Smooth muscle cell (in vitro differentiated cells): Measurements from ENCODE around the gene RBM19. TPM values are rescaled to one million over a fixed set of nuclear protein-coding genes. Genes with fewer than 3 reads are reported as not detected.

Source experiments
- DNase-seq: peaks from one replicate; lab custom pipeline; 2025; ENCODE audit not compliant: unreplicated experiment; lab: John Stamatoyannopoulos, UW
- H2AFZ ChIP-seq: fragments of 200-600 bp; sonication (generic); 2 replicates; pipeline ENCODE4 v1.6.0; 2016; ENCODE audit warnings: antibody characterized with exemption, low read depth, mild to moderate bottlenecking
- H3F3A ChIP-seq: fragments of 200-600 bp; sonication (generic); 2 replicates; pipeline ENCODE4 v1.6.0; 2017; ENCODE audit warnings: antibody characterized with exemption, low read depth
- H3K27ac ChIP-seq: fragments of 200-600 bp; sonication (generic); 2 replicates; pipeline ENCODE4 v1.5.1; 2016; ENCODE audit warnings: low read depth, mild to moderate bottlenecking
- H3K27me3 ChIP-seq: fragments of 200-600 bp; sonication (generic); 2 replicates; pipeline ENCODE4 v1.6.1; 2016; ENCODE audit warnings: low read depth, mild to moderate bottlenecking
- H3K36me3 ChIP-seq: fragments of 200-600 bp; sonication (generic); 2 replicates; pipeline ENCODE4 v1.5.1; 2016; ENCODE audit warnings: low read depth
- H3K4me1 ChIP-seq: fragments of 200-600 bp; sonication (generic); 2 replicates; pipeline ENCODE4 v1.5.1; 2016; ENCODE audit warnings: low read depth
- H3K4me2 ChIP-seq: fragments of 200-600 bp; sonication (generic); 2 replicates; pipeline ENCODE4 v1.6.0; 2016; ENCODE audit warnings: mild to moderate bottlenecking
- H3K4me3 ChIP-seq: fragments of 200-600 bp; sonication (generic); 2 replicates; pipeline ENCODE4 v1.5.1; 2016; ENCODE audit warnings: mild to moderate bottlenecking
- H3K79me2 ChIP-seq: fragments of 200-600 bp; sonication (generic); 2 replicates; pipeline ENCODE4 v1.6.0; 2016; ENCODE audit warnings: low read depth, mild to moderate bottlenecking
- H3K9ac ChIP-seq: fragments of 200-600 bp; sonication (generic); 2 replicates; pipeline ENCODE4 v1.6.0; 2016; ENCODE audit warnings: low read depth
- H3K9me3 ChIP-seq: fragments of 200-600 bp; sonication (generic); replicated peaks from 2 replicates; pipeline ENCODE4 v1.5.1; 2016; ENCODE audit warnings: low read depth
- H4K20me1 ChIP-seq: fragments of 200-600 bp; sonication (generic); 2 replicates; pipeline ENCODE4 v1.6.0; 2016; ENCODE audit warnings: low read depth
- WGBS: methylation state at CpG from one replicate; pipeline ENCODE4 v1.1.7; 2016; ENCODE audit warnings: low lambda C conversion rate; 5-methylcytosine and 5-hydroxymethylcytosine counted together
- polyA plus RNA-seq: library from polyadenylated mRNA; unstranded; fragments of >200 nt; fragmentation: Nextera tagmentation; extraction: Ambion mirVana; gene quantifications from 2 replicates; pipeline ENCODE4 v1.2.1, GENCODE V29; 2016
- total RNA-seq: library from RNA; depleted of rRNA; stranded (reverse); fragments of >200 nt; gene quantifications from 2 replicates; pipeline ENCODE4 v1.2.3, GENCODE V29; 2014
- TF ChIP-seq, protein P1 (sequence below): fragments of 200-600 bp; sonication (generic); IDR thresholded peaks from 2 replicates; pipeline ENCODE4 v1.5.1; 2017; ENCODE audit warnings: borderline replicate concordance, mild to moderate bottlenecking, antibody characterized with exemption; ENCODE audit not compliant: insufficient read depth, poor library complexity, severe bottlenecking

The RBM19 gene
- total and polyA plus RNA-seq, 2 experiments from 2014 or later: 12.8 to 15.9 TPM

DNA sequence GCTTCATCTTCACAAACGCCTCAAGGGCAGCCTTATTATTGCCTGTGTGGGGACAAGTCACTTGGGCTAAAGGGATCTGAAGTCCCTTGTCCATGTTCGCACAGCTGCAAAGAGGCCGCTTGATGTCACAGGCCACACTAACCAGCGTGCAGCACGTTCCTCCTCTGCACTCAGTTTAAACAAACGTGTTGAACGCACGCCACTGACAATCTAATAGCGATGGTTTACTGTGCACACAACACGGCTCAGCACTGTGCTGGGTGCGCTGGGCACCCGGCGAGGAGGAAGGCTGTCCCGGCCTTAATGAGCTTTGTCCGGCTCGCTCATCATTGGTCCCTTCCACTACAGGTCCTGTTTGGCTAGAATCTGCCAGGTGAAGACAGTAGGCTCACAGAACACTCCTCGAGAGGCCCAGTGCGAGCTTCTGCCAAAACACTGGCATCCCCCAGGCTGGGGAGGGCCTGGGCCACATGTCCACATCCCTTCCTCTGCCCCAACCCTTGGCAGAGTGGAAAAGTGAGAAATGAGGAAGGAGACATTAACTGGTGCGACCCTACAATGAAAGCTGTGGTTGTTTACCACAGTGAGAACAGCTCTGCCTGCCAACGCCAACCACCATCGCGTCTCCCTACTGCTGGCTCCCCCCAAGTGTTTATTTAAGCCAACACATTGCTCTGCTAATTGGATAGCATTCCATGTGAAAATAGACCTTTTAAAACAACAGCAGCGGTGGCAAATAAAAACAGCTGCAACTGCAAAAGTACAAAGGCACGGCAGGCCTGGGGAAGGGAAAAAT is 113.2 kb downstream of the RBM19 start:
- TF ChIP-seq, protein P1, sequence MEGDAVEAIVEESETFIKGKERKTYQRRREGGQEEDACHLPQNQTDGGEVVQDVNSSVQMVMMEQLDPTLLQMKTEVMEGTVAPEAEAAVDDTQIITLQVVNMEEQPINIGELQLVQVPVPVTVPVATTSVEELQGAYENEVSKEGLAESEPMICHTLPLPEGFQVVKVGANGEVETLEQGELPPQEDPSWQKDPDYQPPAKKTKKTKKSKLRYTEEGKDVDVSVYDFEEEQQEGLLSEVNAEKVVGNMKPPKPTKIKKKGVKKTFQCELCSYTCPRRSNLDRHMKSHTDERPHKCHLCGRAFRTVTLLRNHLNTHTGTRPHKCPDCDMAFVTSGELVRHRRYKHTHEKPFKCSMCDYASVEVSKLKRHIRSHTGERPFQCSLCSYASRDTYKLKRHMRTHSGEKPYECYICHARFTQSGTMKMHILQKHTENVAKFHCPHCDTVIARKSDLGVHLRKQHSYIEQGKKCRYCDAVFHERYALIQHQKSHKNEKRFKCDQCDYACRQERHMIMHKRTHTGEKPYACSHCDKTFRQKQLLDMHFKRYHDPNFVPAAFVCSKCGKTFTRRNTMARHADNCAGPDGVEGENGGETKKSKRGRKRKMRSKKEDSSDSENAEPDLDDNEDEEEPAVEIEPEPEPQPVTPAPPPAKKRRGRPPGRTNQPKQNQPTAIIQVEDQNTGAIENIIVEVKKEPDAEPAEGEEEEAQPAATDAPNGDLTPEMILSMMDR: no peak
- H3K4me3 ChIP-seq: no peak overlapping the region
- H2AFZ ChIP-seq: no peak overlapping the region

DNA sequence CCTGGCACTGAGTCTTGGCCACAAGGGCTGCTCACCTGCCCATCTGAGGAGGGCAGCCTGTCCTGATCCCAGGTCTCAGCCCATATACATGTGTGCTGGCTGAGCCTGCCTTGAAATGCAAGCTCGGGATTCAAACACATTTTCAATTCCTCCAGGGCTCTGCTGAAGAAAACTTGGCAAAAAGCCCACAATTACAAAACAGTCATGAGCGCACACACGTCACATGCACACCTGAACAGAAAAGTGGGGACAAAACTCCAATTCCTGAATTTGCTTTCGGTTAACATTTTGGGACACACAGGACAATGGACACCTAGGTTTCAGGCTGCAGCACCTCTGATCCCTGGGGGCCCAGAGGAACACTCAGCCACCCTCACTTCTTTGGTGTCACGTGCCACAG is 113.9 kb downstream of the RBM19 start:
- no peaks in the 10 kb centered on the region for H4K20me1 ChIP-seq
- 96% methylated on average over 5 of the region's 5 CpGs for WGBS
- no peak overlapping the region for H3K4me2 ChIP-seq
- H3K36me3 ChIP-seq: no peaks in the 10 kb centered on the region
- H3K4me1 ChIP-seq: peaks cover 3% of the 10 kb centered on the region
- H3K4me3 ChIP-seq: no peak overlapping the region
- no peak overlapping the region for H3K27ac ChIP-seq
- H2AFZ ChIP-seq: no peak overlapping the region
- H3K9me3 ChIP-seq: no peaks in the 10 kb centered on the region
- no peak overlapping the region for H3K9ac ChIP-seq
- H3F3A ChIP-seq: no peaks in the 10 kb centered on the region
- TF ChIP-seq, protein P1: no peak
- no peak for DNase-seq
- no peaks in the 10 kb centered on the region for H3K79me2 ChIP-seq
- H3K27me3 ChIP-seq: no peaks in the 10 kb centered on the region

More for the DNA sequence above, 113.2 kb downstream of the RBM19 start:
- H3K9me3 ChIP-seq: no peaks in the 10 kb centered on the region
- no peaks in the 10 kb centered on the region for H3K36me3 ChIP-seq
- 88% methylated on average over 24 of the region's 24 CpGs for WGBS
- H3K9ac ChIP-seq: no peak overlapping the region
- no peaks in the 10 kb centered on the region for H3K27me3 ChIP-seq
- no peaks in the 10 kb centered on the region for H3F3A ChIP-seq
- no peak overlapping the region for H3K27ac ChIP-seq
- H4K20me1 ChIP-seq: no peaks in the 10 kb centered on the region
- peaks cover 3% of the 10 kb centered on the region for H3K4me1 ChIP-seq
- H3K79me2 ChIP-seq: no peaks in the 10 kb centered on the region
- H3K4me2 ChIP-seq: no peak overlapping the region
- DNase-seq: no peak

DNA sequence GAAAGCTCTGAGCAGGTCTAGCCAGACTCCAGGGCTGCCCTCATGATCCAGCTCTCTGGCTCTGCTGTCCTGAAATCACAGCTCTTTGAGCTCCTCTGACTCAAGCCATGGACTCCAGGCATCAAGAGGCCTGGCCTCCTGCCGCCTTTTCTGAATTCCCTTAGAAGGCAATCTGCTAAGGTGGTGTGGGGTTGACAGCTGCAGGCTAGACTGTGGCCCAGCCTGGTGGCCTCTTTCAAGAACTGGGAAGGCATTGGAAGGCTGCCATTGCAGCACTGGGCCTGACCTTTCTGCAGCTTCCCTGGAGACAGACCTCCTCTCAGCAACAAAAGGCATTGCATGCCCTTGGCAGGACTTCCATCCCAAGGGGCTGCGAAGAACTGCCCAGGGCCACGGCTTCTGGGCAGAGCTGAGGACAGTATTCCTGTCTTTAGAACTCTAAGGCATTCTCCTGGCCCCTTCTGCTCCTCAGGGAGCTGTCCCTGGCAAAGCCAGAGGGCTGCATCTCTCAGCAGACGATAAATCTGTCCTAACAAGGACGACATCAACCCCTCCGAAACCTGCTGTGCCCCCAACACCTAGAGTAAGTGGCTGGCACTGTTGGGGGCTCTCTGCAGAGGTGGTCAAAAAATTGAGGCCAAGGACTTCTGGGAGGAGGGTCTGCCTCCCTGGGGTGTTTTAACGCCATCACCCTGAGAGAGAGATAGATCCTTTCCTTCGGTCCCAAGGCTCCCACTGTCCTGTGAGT is 115.6 kb downstream of the RBM19 start:
- H2AFZ ChIP-seq: no peak overlapping the region
- no peak overlapping the region for H3K27ac ChIP-seq
- WGBS: 91% methylated on average over 8 of the region's 8 CpGs
- no peaks in the 10 kb centered on the region for H4K20me1 ChIP-seq
- TF ChIP-seq, protein P1: no peak
- H3K9ac ChIP-seq: no peak overlapping the region
- H3K79me2 ChIP-seq: no peaks in the 10 kb centered on the region
- H3K4me3 ChIP-seq: no peak overlapping the region
- H3K27me3 ChIP-seq: no peaks in the 10 kb centered on the region
- no peak overlapping the region for H3K4me2 ChIP-seq
- H3F3A ChIP-seq: no peaks in the 10 kb centered on the region
- no peaks in the 10 kb centered on the region for H3K9me3 ChIP-seq
- no peak for DNase-seq
- no peaks in the 10 kb centered on the region for H3K36me3 ChIP-seq
- peaks cover 3% of the 10 kb centered on the region for H3K4me1 ChIP-seq
